HepG2 (cell line): Measurements from ENCODE around the gene SPON1. TPM values are rescaled to one million over a fixed set of nuclear protein-coding genes. Genes with fewer than 3 reads are reported as not detected.

Experiments
- ATAC-seq: fragments of 200-7000 bp; cut with Tn5 transposase; 3 replicates; pipeline ENCODE4 v1.9.1; 2020; ENCODE audit warnings: mild to moderate bottlenecking, moderate library complexity
- BruUV-seq: library from RNA; stranded (reverse); fragments of 400-500 nt; replicated peaks from 2 replicates; lab custom pipeline; 2021; lab: Mats Ljungman, UMichigan
- CTCF ChIA-PET: fragments of 300-600 bp; formaldehyde crosslinking; extraction: SDS; loops from one replicate; lab custom pipeline; 2021; ENCODE audit warnings: low total read pairs, inconsistent platforms, low intra/inter-chr PET ratio; lab: Yijun Ruan, JAX
- POLR2A ChIA-PET: fragments of 350-600 bp; sonication (Branson Sonifier 250); formaldehyde crosslinking; loops from one replicate; lab custom pipeline; 2020; ENCODE audit warnings: antibody characterized with exemption, inconsistent platforms; lab: Yijun Ruan, JAX
- DNase-seq: peaks from one replicate; pipeline ENCODE4 v3.0.0-alpha.2; 2015; ENCODE audit warnings: low spot score
- FAIRE-seq: peaks from 3 replicates; lab custom pipeline; 2011; peaks lifted over from hg19 to GRCh38; lab: Jason Lieb, UNC
- H2AFZ ChIP-seq: one replicate; pipeline ENCODE4 v1.6.1; 2011; ENCODE audit warnings: low read length, inconsistent platforms
- H3K27ac ChIP-seq: fragments of 300-600 bp; 3 replicates; pipeline ENCODE4 v1.8.0; 2011; ENCODE audit warnings: mixed run types, mild to moderate bottlenecking, mixed read lengths, low read length, inconsistent platforms; ENCODE audit not compliant: insufficient read depth; ENCODE audit errors: extremely low read length
- H3K27me3 ChIP-seq, 2 experiments: fragments of 200-600 bp in 1 of 2; 2 replicates in 1 of 2; 3 replicates in 1 of 2; pipeline versions ENCODE4 v1.6.0 to v1.8.0; 2011; ENCODE audit warnings: low read length in 2 of 2, mild to moderate bottlenecking in 2 of 2, moderate library complexity in 2 of 2, inconsistent platforms in 1 of 2; ENCODE audit not compliant: insufficient read depth in 2 of 2, control insufficient read depth in 1 of 2
- H3K36me3 ChIP-seq, 2 experiments: fragments of 200-600 bp in 1 of 2; replicated peaks in 1 of 2; 2 replicates in 1 of 2; 3 replicates in 1 of 2; pipeline versions ENCODE4 v1.5.1 to v1.8.0; 2011; ENCODE audit warnings: low read length in 2 of 2, inconsistent platforms in 1 of 2; ENCODE audit not compliant: insufficient read depth in 2 of 2, control insufficient read depth in 1 of 2
- H3K4me1 ChIP-seq: 2 replicates; pipeline ENCODE4 v1.5.1; 2012; ENCODE audit warnings: low read length, inconsistent platforms; ENCODE audit not compliant: insufficient read depth
- H3K4me2 ChIP-seq: 2 replicates; pipeline ENCODE4 v1.6.0; 2011; ENCODE audit warnings: low read depth, low read length, inconsistent platforms
- H3K4me3 ChIP-seq, 3 experiments: fragments of 200-600 bp in 1 of 3; sonication (generic), shearing (Covaris generic) in 1 of 3; replicated peaks in 1 of 3; 2 replicates each; pipeline ENCODE4 v1.5.1; 2011 to 2016; ENCODE audit warnings: low read length in 3 of 3, inconsistent platforms in 2 of 3, low read depth in 2 of 3, mild to moderate bottlenecking in 2 of 3, control low read depth in 1 of 3, mixed read lengths in 1 of 3; ENCODE audit not compliant: insufficient read depth in 1 of 3
- H3K79me2 ChIP-seq: one replicate; pipeline ENCODE4 v1.6.1; 2011; ENCODE audit warnings: low read length, inconsistent platforms; ENCODE audit not compliant: insufficient read depth
- H3K9ac ChIP-seq: 2 replicates; pipeline ENCODE4 v1.6.0; 2011; ENCODE audit warnings: mild to moderate bottlenecking, low read depth, low read length, inconsistent platforms; ENCODE audit not compliant: insufficient read depth
- H3K9me3 ChIP-seq: 2 replicates; pipeline ENCODE4 v1.5.1; 2012; ENCODE audit warnings: mild to moderate bottlenecking, low read length
- H4K20me1 ChIP-seq: 2 replicates; pipeline ENCODE4 v1.6.0; 2011; ENCODE audit warnings: inconsistent platforms, mild to moderate bottlenecking, low read length, moderate library complexity; ENCODE audit not compliant: insufficient read depth
- ELF3 ChIP-seq: IDR thresholded peaks from 2 replicates; pipeline ENCODE4 v1.6.1; 2016; ENCODE audit warnings: missing genetic modification reagents, missing compliant biosample characterization
- MED8 ChIP-seq: sonication (generic); formaldehyde crosslinking; IDR thresholded peaks from 2 replicates; pipeline ENCODE4 v1.8.1; 2023; ENCODE audit warnings: mild to moderate bottlenecking, missing genetic modification reagents; ENCODE audit not compliant: insufficient replicate concordance
- MIER2 ChIP-seq: IDR thresholded peaks from 2 replicates; pipeline ENCODE4 v1.6.1; 2016; ENCODE audit warnings: missing biosample characterization, missing genetic modification reagents
- NFRKB ChIP-seq: fragments of 450-650 bp; IDR thresholded peaks from 2 replicates; pipeline ENCODE4 v1.6.1; 2017
- PHF21A ChIP-seq: sonication (generic); formaldehyde crosslinking; IDR thresholded peaks from 2 replicates; pipeline ENCODE4 v1.5.0; 2020; ENCODE audit warnings: mild to moderate bottlenecking, missing genetic modification reagents
- TGIF2 ChIP-seq: IDR thresholded peaks from 2 replicates; pipeline ENCODE4 v1.6.1; 2016; ENCODE audit warnings: control low read depth, missing compliant biosample characterization
- UBTF ChIP-seq: sonication (generic); formaldehyde crosslinking; IDR thresholded peaks from 2 replicates; pipeline ENCODE4 v1.4.0; 2020; ENCODE audit warnings: mild to moderate bottlenecking, missing genetic modification reagents
- ZBTB4 ChIP-seq: sonication (generic); formaldehyde crosslinking; IDR thresholded peaks from 2 replicates; pipeline ENCODE4 v1.4.0; 2020; ENCODE audit warnings: missing genetic modification reagents, mild to moderate bottlenecking, borderline replicate concordance
- ZFYVE20 ChIP-seq: sonication (generic); formaldehyde crosslinking; IDR thresholded peaks from 2 replicates; pipeline ENCODE4 v1.8.0; 2023; ENCODE audit warnings: low read depth, mild to moderate bottlenecking, moderate library complexity, missing genetic modification reagents, borderline replicate concordance
- ZNF441 ChIP-seq: sonication (generic); formaldehyde crosslinking; IDR thresholded peaks from 2 replicates; pipeline ENCODE4 v1.7.0; 2021; ENCODE audit warnings: missing genetic modification reagents, borderline replicate concordance
- ZNF720 ChIP-seq: sonication (generic); formaldehyde crosslinking; IDR thresholded peaks from 2 replicates; pipeline ENCODE4 v1.4.0; 2020; ENCODE audit warnings: missing genetic modification reagents
- WGBS: methylation state at CpG from one replicate; pipeline ENCODE4 v1.1.6; 2017; ENCODE audit warnings: low lambda C conversion rate; 5-methylcytosine and 5-hydroxymethylcytosine counted together
- in situ Hi-C: cut with HindIII; loops from 2 replicates; pipeline ENCODE4 v1.10.0; 2017; ENCODE audit warnings: low pct_unique_long_range_greater_than_20kb; ENCODE audit not compliant: extremely low pct_ligation_motif_present
- intact Hi-C: fragments of 100-400 bp; cut with micrococcal nuclease; formaldehyde crosslinking; loops from one replicate; pipeline ENCODE4 v1.10.0; 2022; ENCODE audit not compliant: unreplicated experiment
- polyA plus RNA-seq, 8 experiments: library from polyadenylated mRNA; depleted of rRNA in 3 of 8; stranded (reverse) in 7 of 8; unstranded in 1 of 8; fragments of >200 nt; fragmentation: Illumina TruSeq in 4 of 8; extraction: Trizol in 4 of 8; gene quantifications; 2 replicates each; pipeline versions ENCODE4 v1.2.1 to v1.2.3, GENCODE V29; 2011 to 2016; ENCODE audit warnings: low read depth in 4 of 8, missing spikeins in 1 of 8, mixed read lengths in 1 of 8; ENCODE audit not compliant: insufficient read depth in 1 of 8
- total RNA-seq, 5 experiments: library from RNA; depleted of rRNA; stranded (reverse); fragments of >200 nt; fragmentation: Illumina TruSeq; extraction: Trizol; gene quantifications; 2 replicates each; pipeline ENCODE4 v1.2.3, GENCODE V29; 2016; ENCODE audit warnings: low read depth in 1 of 5
- TF ChIP-seq, protein P1 (sequence below), 2 experiments: sonication (generic) in 1 of 2; formaldehyde crosslinking in 1 of 2; IDR thresholded peaks; 2 replicates each; pipeline versions ENCODE4 v1.4.0 to v1.6.1; 2016 to 2020; ENCODE audit warnings: borderline replicate concordance in 1 of 2, low read depth in 1 of 2, mild to moderate bottlenecking in 1 of 2, missing genetic modification reagents in 1 of 2

SPON1 gene
- total and polyA plus RNA-seq, 2 of the 13 experiments (the other 11 are each of a cell fraction or from before 2014, with no cell fraction given), result not detected

DNA sequence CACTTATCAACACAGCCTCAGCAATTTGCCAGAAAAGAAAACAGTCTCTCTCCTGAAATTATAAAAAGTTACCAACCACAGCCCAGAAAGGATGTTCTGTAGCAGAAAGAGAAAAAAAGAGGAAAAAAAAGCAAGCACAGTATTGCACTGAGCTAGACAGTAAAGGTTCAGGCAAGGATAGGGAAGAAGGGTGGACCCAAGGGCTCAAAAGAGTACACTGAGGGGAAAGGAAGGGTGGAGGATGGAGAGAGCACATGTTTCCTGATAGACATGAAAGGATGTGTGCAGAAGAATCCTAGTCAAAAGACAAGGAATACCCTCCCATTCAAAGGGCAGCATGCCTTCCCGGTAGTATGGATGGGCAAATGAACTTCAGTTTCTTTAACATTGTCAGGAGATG lies 337.4 kb downstream of the SPON1 start:
- Histone ChIP-seq H3K4me2 (no peak overlapping the region), H4K20me1 (peaks cover 3% of the 10 kb centered on the region), H3K9ac (no peak overlapping the region), H3K4me1 (peaks cover 8% of the 10 kb centered on the region), H2AFZ (no peak overlapping the region), H3K27ac (no peak overlapping the region), H3K9me3 (no peaks in the 10 kb centered on the region), H3K4me3 (no peak overlapping the region), H3K79me2 (peaks cover 9% of the 10 kb centered on the region), H3K36me3 (no peaks in the 10 kb centered on the region), H3K27me3 (no peaks in the 10 kb centered on the region)
- WGBS, result 92% methylated on average over 1 of the region's 1 CpG
- FAIRE-seq (no peak), ATAC-seq (no peak), DNase-seq (no peak)
- ChIA-PET CTCF (interaction anchor here (0.6 to 2.6 kb wide), 4 partner anchors 118 to 155 kb away, joined by 3 to 19 read pairs (median 7); no protein-coding TSS in a partner anchor), POLR2A (no interaction called here)
- BruUV-seq, result no TSS peak
- intact Hi-C loops, result loop anchor here (1.0 kb wide), 2 partner anchors 119 to 155 kb away; no protein-coding TSS in a partner anchor
- in situ Hi-C loops, result loop anchor here (10.0 kb wide), 2 partner anchors 115 to 145 kb away; no protein-coding TSS in a partner anchor
- no peak for TF ChIP-seq PHF21A (CRISPR knock-in tag)
- no peak for TF ChIP-seq TGIF2 (CRISPR knock-in tag)
- no peak for TF ChIP-seq NFRKB
- TF ChIP-seq UBTF (CRISPR knock-in tag), result no peak
- TF ChIP-seq ZBTB4 (CRISPR knock-in tag), result no peak
- TF ChIP-seq MIER2 (CRISPR knock-in tag), result no peak
- no peak for TF ChIP-seq MED8
- no peak for TF ChIP-seq ZNF720 (CRISPR knock-in tag)
- TF ChIP-seq ELF3, result no peak
- TF ChIP-seq ZFYVE20 (CRISPR knock-in tag), result no peak
- TF ChIP-seq, protein P1, sequence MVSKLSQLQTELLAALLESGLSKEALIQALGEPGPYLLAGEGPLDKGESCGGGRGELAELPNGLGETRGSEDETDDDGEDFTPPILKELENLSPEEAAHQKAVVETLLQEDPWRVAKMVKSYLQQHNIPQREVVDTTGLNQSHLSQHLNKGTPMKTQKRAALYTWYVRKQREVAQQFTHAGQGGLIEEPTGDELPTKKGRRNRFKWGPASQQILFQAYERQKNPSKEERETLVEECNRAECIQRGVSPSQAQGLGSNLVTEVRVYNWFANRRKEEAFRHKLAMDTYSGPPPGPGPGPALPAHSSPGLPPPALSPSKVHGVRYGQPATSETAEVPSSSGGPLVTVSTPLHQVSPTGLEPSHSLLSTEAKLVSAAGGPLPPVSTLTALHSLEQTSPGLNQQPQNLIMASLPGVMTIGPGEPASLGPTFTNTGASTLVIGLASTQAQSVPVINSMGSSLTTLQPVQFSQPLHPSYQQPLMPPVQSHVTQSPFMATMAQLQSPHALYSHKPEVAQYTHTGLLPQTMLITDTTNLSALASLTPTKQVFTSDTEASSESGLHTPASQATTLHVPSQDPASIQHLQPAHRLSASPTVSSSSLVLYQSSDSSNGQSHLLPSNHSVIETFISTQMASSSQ (IDR thresholded peaks at IDR 0.05; ENCODE audit: low read depth), result no peak
- TF ChIP-seq, protein P1 (CRISPR knock-in tag; IDR thresholded peaks at IDR 0.05; ENCODE audit: borderline replicate concordance), result no peak
- no peak for TF ChIP-seq ZNF441 (CRISPR knock-in tag)
